ENCODE results near the gene TCHH.

DNA sequence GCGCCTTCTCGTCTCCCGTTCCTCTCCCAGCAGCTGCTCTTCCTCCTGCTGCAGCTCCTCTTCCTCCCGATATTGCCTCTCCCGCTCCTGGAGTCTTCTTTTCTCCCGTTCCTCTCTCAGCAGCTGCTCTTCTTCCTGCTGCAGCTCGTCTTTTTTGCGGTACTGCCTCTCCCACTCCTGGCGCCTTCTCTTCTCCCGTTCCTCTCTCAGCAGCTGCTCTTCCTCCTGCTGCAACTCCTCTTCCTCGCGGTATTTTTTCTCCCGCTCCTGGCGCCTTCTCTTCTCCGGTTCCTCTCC lies 5.3 kb downstream of the TCHH start:
- TF ChIP-seq, protein P1, sequence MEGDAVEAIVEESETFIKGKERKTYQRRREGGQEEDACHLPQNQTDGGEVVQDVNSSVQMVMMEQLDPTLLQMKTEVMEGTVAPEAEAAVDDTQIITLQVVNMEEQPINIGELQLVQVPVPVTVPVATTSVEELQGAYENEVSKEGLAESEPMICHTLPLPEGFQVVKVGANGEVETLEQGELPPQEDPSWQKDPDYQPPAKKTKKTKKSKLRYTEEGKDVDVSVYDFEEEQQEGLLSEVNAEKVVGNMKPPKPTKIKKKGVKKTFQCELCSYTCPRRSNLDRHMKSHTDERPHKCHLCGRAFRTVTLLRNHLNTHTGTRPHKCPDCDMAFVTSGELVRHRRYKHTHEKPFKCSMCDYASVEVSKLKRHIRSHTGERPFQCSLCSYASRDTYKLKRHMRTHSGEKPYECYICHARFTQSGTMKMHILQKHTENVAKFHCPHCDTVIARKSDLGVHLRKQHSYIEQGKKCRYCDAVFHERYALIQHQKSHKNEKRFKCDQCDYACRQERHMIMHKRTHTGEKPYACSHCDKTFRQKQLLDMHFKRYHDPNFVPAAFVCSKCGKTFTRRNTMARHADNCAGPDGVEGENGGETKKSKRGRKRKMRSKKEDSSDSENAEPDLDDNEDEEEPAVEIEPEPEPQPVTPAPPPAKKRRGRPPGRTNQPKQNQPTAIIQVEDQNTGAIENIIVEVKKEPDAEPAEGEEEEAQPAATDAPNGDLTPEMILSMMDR (IDR thresholded peaks at IDR 0.05) = no peak
- TF ChIP-seq POLR2A (IDR thresholded peaks at IDR 0.05) = no peak
